ENCODE data around the gene DENND1A. TPM values are rescaled to one million over a fixed set of nuclear protein-coding genes. Genes with fewer than 3 reads are reported as not detected.
A peak's percentile ranks its signal among the peaks of the same experiment; 100 is the strongest.

DENND1A gene
- total and polyA plus RNA-seq, 2 of the 13 experiments (the other 11 are each of a cell fraction or from before 2014, with no cell fraction given): 14.8 to 30.1 TPM

- Histone ChIP-seq H3K9ac (ENCODE audit: insufficient read depth, low read depth, low read length) (peak overlapping the region; percentile 39; the same call in 1 of the 2 replicates), H3K4me3 (replicated peaks in 1 of 3; ENCODE audit: insufficient read depth in 1 of 3, low read depth in 2 of 3, low read length in 3 of 3) (peak overlapping the region; percentile 32 to 68 (median 35); a peak in 5 of 6 replicates), H2AFZ (ENCODE audit: low read length) (no peak overlapping the region), H3K79me2 (ENCODE audit: insufficient read depth, low read length) (no peaks in the 10 kb centered on the region), H4K20me1 (ENCODE audit: insufficient read depth, low read length) (no peaks in the 10 kb centered on the region), H3K27me3 (ENCODE audit: control insufficient read depth in 1 of 2, insufficient read depth in 2 of 2, low read length in 2 of 2) (peaks cover 4 to 25% of the 10 kb centered on the region in 2 experiments; a peak in 4 of 5 replicates), H3K27ac (ENCODE audit: extremely low read length, insufficient read depth, low read length) (no peak overlapping the region), H3K36me3 (replicated peaks in 1 of 2; ENCODE audit: control insufficient read depth in 1 of 2, insufficient read depth in 2 of 2, low read length in 2 of 2) (no peaks in the 10 kb centered on the region), H3K9me3 (ENCODE audit: low read length) (no peaks in the 10 kb centered on the region), H3K4me1 (ENCODE audit: insufficient read depth, low read length) (peaks cover 89% of the 10 kb centered on the region), H3K4me2 (ENCODE audit: low read depth, low read length) (peak overlapping the region; percentile 95)
- no TSS peak for BruUV-seq (replicated peaks)
- in situ Hi-C loops (cut with HindIII; ENCODE audit: extremely low pct_ligation_motif_present, low pct_unique_long_range_greater_than_20kb) (no loop called here), intact Hi-C loops (cut with micrococcal nuclease; ENCODE audit: unreplicated experiment) (no loop called here)
- 0% methylated on average over 2 of the region's 22 CpGs for WGBS (ENCODE audit: low lambda C conversion rate)
- ATAC-seq (peak; percentile 62), FAIRE-seq (peak; percentile 95), DNase-seq (ENCODE audit: low spot score) (peak; percentile 90)
- ChIA-PET POLR2A (no interaction called here), CTCF (ENCODE audit: low intra/inter-chr PET ratio, low total read pairs) (no interaction called here)
- peak; percentile 77; the same call in 1 of the 2 replicates for TF ChIP-seq ZNF891 (CRISPR knock-in tag; IDR thresholded peaks at IDR 0.05)
- TF ChIP-seq SALL1 (CRISPR knock-in tag; IDR thresholded peaks at IDR 0.05): peak; percentile 64
- TF ChIP-seq ZSCAN25 (CRISPR knock-in tag; IDR thresholded peaks at IDR 0.05): peak; percentile 99
- peak; percentile 23; the same call in 1 of the 2 replicates for TF ChIP-seq ZBED4 (CRISPR knock-in tag; IDR thresholded peaks at IDR 0.05; ENCODE audit: borderline replicate concordance)
- TF ChIP-seq ZNF543 (CRISPR knock-in tag; IDR thresholded peaks at IDR 0.05): no peak
- TF ChIP-seq ZNF772 (CRISPR knock-in tag; IDR thresholded peaks at IDR 0.05): 0 out of 2 replicates have a peak, but pooled peaks have one; percentile 5
- TF ChIP-seq SP1 (IDR thresholded peaks at IDR 0.05): no peak
- peak; percentile 61 for TF ChIP-seq SP1 (CRISPR knock-in tag; IDR thresholded peaks at IDR 0.05)
- TF ChIP-seq, protein P1, sequence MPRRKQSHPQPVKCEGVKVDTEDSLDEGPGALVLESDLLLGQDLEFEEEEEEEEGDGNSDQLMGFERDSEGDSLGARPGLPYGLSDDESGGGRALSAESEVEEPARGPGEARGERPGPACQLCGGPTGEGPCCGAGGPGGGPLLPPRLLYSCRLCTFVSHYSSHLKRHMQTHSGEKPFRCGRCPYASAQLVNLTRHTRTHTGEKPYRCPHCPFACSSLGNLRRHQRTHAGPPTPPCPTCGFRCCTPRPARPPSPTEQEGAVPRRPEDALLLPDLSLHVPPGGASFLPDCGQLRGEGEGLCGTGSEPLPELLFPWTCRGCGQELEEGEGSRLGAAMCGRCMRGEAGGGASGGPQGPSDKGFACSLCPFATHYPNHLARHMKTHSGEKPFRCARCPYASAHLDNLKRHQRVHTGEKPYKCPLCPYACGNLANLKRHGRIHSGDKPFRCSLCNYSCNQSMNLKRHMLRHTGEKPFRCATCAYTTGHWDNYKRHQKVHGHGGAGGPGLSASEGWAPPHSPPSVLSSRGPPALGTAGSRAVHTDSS (CRISPR knock-in tag; conservative IDR thresholded peaks at IDR 0.05): no peak
- TF ChIP-seq FOXJ3 (CRISPR knock-in tag; IDR thresholded peaks at IDR 0.05; ENCODE audit: borderline replicate concordance): peak; percentile 62; the same call in 1 of the 2 replicates
- TF ChIP-seq ZNF746 (CRISPR knock-in tag; IDR thresholded peaks at IDR 0.05): peak; percentile 84
- peak; percentile 89; the same call in 1 of the 2 replicates for TF ChIP-seq THRA (CRISPR knock-in tag; IDR thresholded peaks at IDR 0.05; ENCODE audit: borderline replicate concordance)
- 0 out of 2 replicates have a peak, but pooled peaks have one; percentile 29 for TF ChIP-seq MTA1 (CRISPR knock-in tag; IDR thresholded peaks at IDR 0.05; ENCODE audit: borderline replicate concordance)
- TF ChIP-seq HBP1 (CRISPR knock-in tag; IDR thresholded peaks at IDR 0.05; ENCODE audit: low read depth): no peak
These were observed 569.5 kb downstream of the DENND1A start for GRCh38 chr9:123360161-123361085.
